Medulla oblongata (tissue), 1 donor: ENCODE data around the gene PSORS1C1.

Experiments
- DNase-seq: peaks from one replicate; pipeline ENCODE4 v3.0.0-alpha.2; 2015; ENCODE audit errors: extremely low spot score

PSORS1C1 gene

GRCh38 chr6:31096215-31096614 lies 18.4 kb upstream of the PSORS1C1 start:
- DNase-seq = no peak

GRCh38 chr6:31096656-31097055 lies 17.9 kb upstream of the PSORS1C1 start:
- no peak for DNase-seq

GRCh38 chr6:31098449-31098938 lies 16.1 kb upstream of the PSORS1C1 start:
- DNase-seq = no peak

DNA sequence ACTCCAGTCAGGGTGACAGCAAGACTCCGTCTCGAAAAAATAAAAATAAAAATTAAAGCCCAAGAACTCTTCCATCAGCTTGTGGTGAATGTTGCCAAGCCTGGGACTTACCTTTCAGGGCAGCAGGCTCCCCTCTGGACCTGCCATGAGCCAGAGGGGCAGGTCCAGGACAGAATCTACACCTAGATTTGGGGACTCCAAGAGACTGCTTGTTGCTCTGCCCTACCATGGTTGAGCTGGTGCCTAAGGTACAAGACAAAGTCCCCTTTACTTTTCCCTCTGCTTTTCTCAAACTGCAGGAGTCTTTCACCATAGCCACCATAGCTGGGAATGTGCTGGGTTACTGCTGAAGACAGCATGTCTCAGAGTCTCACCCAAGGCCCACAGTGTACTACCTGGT lies 11.5 kb upstream of the PSORS1C1 start:
- DNase-seq = no peak

GRCh38 chr6:31107052-31107451 lies 7.5 kb upstream of the PSORS1C1 start:
- DNase-seq = no peak

DNA sequence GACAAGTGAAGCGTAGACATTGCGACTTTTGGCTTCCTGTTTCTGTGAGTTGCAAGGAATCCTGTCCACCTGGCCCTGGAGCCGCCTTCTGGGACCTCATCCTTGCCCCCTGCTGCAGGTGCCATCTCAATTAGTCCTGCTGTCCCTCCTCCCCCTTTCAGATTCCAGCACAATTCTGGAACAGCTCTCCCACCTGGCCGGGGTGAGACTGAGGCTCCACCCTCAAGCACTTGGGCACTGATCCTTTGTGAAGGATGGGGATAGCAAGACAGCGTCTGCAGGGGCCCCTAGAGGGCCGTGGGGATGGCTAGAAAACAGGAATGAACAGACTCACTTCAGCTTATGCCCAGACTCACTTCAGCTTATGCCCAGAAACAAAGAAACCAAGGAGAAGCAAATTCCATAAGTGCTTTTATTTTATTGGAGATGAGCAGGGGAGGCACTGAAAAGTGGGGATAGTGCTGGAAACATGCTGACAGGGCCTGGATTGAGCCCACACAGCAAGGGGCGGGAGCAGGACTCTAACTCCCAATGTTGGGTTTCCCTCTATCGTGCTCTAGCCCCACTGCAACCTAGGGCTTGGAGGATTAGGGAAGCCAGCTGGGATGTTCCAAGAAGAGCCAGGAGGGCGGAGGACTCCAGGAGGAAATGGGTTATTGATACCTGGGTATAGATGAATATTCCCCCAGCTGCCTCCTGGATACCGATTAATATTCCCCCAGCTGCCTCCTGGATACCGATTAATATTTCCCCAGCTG lies 3.6 kb upstream of the PSORS1C1 start:
- no peak for DNase-seq

DNA sequence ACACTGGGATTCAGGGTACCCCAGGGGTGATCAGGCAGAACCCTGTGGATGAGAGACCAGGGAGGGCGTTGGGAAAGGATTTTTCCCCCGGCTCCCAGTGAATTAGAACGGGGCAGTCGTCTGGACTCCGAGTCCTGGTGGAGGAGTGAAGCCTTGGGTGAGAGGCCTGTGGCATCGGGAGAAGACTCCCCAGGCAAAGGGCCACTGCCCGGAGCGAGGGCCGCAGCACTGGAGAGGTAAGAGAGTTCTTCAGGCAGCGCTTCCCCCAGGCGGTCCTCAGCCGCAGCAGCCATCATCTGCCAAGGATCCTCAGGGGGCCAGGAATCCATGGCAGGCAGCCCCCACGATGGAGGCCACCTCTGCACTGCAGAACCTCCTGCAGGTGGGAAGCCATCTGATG lies 2.9 kb upstream of the PSORS1C1 start:
- DNase-seq = no peak

DNA sequence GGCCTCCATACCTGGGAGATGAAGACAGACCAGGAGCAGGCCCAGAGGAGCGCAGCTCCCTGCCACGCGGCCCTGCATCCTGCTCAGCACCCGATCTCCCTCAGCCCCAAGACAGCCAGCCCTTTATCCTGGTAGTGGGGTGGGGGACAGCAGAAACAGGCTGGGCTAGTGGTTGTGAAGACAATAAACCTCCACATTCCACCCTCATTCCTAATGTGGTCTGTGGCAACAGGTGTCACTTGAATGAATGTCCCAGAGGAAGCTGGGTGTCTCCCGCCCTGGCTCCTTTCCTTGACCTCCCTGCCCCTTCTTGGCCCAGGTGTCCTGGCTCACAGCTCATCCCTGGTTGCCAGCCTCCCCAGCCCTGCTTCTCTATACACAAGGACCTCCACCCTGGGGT lies 2.1 kb upstream of the PSORS1C1 start, which contains the start of gene C6orf15:
Gene C6orf15 (minus strand): TSS at position 98 of the 400 bp plus-strand sequence. CDS start 20 bp downstream, at position 78.
- DNase-seq = no peak

DNA sequence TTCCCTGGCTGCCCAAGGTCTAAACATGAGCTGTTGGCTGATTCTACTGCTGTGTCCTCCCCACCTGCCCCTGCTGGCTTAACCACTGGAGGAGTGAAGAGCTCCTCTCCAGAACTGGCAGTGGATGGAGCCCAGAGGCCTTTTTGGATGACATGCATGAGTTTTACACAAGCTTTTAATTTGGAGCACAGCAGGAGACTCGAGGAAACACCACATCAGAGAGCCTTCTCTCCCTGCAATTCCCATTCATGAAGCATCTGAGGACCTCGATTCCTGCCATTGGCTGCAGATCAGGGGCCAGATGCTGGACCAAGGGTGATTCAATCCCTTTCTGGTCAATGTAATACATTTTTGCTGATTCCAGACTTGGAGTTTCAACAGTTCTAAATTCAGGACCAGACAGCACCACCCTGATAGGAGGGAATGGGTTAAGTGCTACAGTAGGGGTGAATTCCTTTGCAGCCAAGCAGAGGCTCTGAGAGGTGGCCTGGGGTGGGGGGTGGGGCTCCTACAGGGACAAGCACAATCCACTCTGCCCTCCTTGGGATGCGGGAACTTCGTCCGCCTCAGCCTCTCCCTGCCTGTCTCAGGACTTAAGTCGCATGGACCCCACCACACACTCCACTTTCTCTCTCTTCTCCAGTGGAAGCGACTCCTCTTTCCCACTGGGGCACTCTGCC lies 599 bp upstream of the PSORS1C1 start:
- DNase-seq = no peak

DNA sequence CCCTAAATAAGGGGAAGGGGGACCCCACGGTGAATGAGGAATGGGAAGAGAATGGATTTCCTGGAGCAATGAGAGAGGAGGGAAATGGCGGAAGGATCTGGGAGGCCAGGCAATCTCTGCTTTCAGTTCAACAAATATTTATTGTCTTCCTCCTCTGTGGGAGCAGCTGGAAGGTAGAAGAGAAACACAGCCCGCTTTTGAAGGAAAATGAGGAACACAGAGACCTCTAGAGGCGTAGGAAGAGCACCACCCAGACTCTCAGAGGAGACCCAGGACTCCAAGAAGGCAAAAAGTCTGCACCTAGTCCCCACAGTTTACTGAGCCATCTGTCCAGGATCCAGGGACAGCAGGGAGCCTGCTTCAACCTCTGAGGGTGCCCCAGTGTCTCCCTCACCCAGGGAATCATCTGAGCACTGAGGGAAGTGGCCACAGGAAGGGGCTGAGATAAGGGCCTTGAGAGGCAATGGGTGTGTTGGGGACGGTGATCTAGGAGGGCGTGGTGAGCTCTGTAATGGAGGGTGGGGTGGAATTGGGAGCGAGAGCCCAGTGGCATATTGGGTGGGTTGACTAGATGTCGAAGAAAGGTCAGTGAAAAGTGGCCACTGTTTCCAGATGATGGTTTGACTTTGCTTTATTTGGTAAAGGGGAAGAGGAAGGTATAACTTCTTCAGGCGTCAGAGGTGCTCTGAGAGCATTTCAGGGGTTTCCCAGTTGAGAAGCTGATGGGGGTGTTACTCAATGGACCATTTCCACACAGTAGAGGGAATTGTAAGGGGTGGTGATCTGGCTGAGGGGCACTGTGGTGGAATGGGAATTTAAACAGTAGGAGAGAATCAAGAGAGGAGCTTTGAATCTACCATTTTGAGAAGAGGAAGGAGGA lies 610 bp downstream of the PSORS1C1 start:
- peak; percentile 71 for DNase-seq

GRCh38 chr6:31115941-31116560 lies 1.5 kb downstream of the PSORS1C1 start:
- no peak for DNase-seq

DNA sequence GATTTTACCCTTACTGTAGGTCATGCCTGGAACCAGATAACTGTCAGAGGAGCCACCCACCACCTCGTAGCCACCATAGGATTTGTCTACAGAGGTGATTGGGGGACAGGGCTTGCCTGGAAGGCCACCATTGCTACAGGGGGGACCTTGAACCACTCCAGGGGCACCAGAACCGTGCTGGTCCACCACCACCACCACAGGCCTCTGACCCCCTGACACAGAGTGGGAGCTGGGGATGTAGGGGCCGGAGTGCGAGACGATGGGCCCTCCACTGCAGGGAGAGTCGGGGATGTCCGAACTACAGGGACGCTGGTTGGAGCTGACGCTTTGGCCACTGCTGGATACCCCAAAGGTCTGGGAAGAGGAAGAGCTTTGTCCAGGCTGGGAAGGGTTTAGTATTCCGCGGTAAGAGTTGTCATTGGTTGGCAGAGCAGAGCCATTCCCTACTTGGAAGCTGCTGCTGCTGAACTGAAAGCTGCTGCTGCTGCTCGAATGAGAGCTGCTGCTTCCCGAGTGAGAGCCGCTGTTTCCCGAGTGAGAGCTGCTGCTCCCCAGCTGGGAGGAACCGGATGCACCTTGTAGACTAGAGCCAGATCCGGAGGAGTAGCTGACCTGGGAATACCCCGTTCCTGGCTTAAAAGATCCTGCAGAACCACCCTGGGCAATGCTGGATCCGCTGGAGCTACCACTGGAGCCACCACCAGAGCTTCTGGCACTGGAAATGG lies 2.2 kb downstream of the PSORS1C1 start:
- peak; percentile 20 for DNase-seq

GRCh38 chr6:31118178-31118577 lies 3.6 kb downstream of the PSORS1C1 start:
- no peak for DNase-seq

DNA sequence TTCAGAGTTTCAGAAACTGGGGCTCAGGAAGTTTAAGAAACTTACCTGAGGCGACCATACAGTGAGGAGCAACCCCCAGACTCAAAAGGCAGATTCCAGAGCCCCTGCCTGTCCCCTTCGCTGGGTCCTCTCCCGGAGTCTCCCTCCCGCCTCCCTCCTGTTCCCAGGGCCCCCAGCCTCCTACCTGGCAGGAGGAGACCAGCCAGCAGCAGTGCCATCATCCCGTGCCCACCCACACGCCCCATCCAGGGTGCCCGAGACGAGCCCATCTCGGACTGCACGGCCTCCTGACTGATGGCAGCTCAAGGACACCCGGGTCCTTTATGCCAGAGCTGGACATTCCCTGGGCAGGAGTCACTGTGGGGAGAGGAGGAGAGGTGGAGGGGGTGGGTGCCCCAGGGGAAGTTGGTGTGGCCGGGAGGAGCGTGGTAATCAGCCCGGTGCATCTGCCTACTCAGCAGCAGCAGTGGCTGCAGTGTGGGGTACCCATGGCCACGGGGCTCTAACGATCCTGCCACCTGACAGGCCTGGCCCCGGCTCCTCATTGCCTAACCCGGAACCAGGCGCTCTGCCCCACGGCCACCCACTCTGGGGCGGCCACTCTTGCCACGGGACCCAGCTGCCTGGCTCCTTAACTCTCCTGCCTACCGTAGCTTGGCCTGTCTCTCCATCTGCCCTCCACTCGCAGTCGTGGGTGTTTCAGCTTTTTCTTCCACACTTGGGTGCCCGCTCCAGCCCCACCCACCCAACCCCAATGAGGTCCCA lies 5.7 kb downstream of the PSORS1C1 start, which contains the start of gene CDSN:
Gene CDSN (minus strand): TSS at position 296 of the 765 bp plus-strand sequence. CDS start 27 bp downstream, at position 269.
- no peak for DNase-seq

DNA sequence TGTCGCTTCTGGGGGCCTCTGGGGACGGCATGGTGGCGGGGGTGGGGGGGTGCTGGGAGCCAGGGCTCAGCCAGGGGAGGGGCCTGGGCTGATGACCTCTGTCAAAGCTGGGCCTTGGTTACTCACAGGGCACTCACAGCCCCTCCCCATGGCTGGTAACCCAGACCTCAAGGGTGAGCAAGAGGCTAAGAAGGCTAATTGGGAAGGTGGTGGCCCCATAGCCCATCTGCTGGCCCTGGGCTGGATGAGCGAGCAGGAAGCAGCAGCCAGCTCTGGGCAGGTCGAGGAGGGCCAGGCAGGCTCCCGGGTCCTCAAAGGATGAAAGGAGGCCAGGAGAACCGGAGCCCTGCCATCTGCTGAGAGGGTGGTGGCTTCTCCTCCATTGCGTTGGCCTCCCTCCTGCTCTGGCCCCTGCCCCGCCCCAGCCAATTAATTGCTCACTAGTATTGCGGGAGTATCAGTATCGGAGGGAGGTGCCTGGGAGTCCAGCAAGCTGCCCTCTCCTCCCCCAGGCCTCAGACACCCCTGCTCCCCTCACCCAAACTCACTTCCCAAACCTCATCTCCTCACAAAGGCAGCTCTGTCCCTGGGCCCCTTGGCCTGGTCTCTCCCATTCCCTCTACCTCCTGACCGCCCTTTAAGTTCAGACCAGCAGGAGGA lies 6.7 kb downstream of the PSORS1C1 start:
- DNase-seq = no peak

GRCh38 chr6:31122791-31123706 lies 8.4 kb downstream of the PSORS1C1 start:
- peak; percentile 61 for DNase-seq

DNA sequence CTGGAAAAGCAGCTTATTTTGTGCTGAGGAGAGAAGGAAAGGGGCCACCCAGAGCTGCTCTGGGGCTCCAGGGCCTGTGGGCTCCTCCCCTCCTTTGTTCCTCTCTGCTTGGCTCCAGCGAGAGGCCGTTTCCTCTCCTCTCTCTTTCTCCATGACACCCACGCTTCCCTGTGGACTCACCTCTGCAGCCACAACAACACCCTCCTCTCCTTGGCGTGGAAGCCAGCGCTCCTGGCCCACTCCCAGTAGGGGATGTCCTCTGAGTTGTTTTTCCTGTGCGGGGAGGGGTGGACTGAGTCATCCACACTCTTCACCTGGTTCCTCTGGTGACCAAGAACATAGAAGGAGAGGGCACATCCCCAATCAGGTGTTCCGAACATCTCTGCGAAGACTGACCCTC lies 10.6 kb downstream of the PSORS1C1 start:
- DNase-seq = no peak

- no peak for DNase-seq
Measured at GRCh38 chr6:31125586-31126363, 11.2 kb downstream of the PSORS1C1 start.
